HG03354 (cell line): Measurements from ENCODE around the gene CNPY2.
"Not testable (repeated sequence)": the region's sequence is repeated elsewhere in the genome, so short reads cannot be mapped to it uniquely, and the experiment has no call there.

ENCODE experiments used
- ATAC-seq: cut with Tn5 transposase; IDR thresholded peaks from one replicate; pipeline ENCODE4 v1.9.1; 2021; ENCODE audit warnings: mild to moderate bottlenecking; ENCODE audit not compliant: unreplicated experiment, poor library complexity, severe bottlenecking

Gene CNPY2

GRCh38 chr12:56299853-56300643 lies 15.7 kb downstream of the CNPY2 start, which contains the start of gene CS:
Gene CS (minus strand): TSS chr12:56300330. CDS start chr12:56300201, 129 bp downstream.
- peak; percentile 94 for ATAC-seq

GRCh38 chr12:56299308-56299852 lies 16.4 kb downstream of the CNPY2 start:
- no peak for ATAC-seq

- no peak for ATAC-seq
These were observed 17.0 kb downstream of the CNPY2 start for GRCh38 chr12:56298828-56299227.

- ATAC-seq, result no peak
These were observed 18.4 kb downstream of the CNPY2 start for GRCh38 chr12:56297400-56297799.

GRCh38 chr12:56296295-56296694 lies 19.5 kb downstream of the CNPY2 start:
- ATAC-seq, result no peak

GRCh38 chr12:56293795-56294194 lies 22.0 kb downstream of the CNPY2 start:
- no peak for ATAC-seq

GRCh38 chr12:56288705-56289387 lies 26.9 kb downstream of the CNPY2 start:
- ATAC-seq, result no peak

GRCh38 chr12:56286044-56286830 lies 29.6 kb downstream of the CNPY2 start:
- ATAC-seq, result no peak

GRCh38 chr12:56284263-56284662 lies 31.5 kb downstream of the CNPY2 start:
- not testable (repeated sequence) for ATAC-seq

GRCh38 chr12:56282579-56282978 lies 33.2 kb downstream of the CNPY2 start:
- no peak for ATAC-seq

GRCh38 chr12:56282030-56282429 lies 33.8 kb downstream of the CNPY2 start:
- no peak for ATAC-seq

- ATAC-seq, result no peak
These were observed 34.9 kb downstream of the CNPY2 start for GRCh38 chr12:56280849-56281248.

- ATAC-seq, result no peak
These were observed 36.9 kb downstream of the CNPY2 start for GRCh38 chr12:56278905-56279304.

- no peak for ATAC-seq
These were observed 41.5 kb downstream of the CNPY2 start for GRCh38 chr12:56274299-56274698.

- ATAC-seq, result not testable (repeated sequence)
These were observed 43.3 kb downstream of the CNPY2 start for GRCh38 chr12:56272468-56272867.

GRCh38 chr12:56271031-56271430 lies 44.8 kb downstream of the CNPY2 start:
- ATAC-seq, result no peak

- peak; percentile 1 for ATAC-seq
These were observed 48.2 kb downstream of the CNPY2 start for GRCh38 chr12:56267443-56268071.

GRCh38 chr12:56266693-56267442 lies 48.9 kb downstream of the CNPY2 start, which contains the start of gene COQ10A:
Gene COQ10A (plus strand): TSS chr12:56266942. CDS start chr12:56267119, 177 bp downstream.
- ATAC-seq, result peak; percentile 93
